GF-D8 (cell line): ENCODE results near the gene ARHGDIG.
"Not testable (repeated sequence)": the region's sequence is repeated elsewhere in the genome, so short reads cannot be mapped to it uniquely, and the experiment has no call there.

Experiments
- DNase-seq: peaks from one replicate; lab custom pipeline; 2025; lab: John Stamatoyannopoulos, UW

Gene ARHGDIG

DNA sequence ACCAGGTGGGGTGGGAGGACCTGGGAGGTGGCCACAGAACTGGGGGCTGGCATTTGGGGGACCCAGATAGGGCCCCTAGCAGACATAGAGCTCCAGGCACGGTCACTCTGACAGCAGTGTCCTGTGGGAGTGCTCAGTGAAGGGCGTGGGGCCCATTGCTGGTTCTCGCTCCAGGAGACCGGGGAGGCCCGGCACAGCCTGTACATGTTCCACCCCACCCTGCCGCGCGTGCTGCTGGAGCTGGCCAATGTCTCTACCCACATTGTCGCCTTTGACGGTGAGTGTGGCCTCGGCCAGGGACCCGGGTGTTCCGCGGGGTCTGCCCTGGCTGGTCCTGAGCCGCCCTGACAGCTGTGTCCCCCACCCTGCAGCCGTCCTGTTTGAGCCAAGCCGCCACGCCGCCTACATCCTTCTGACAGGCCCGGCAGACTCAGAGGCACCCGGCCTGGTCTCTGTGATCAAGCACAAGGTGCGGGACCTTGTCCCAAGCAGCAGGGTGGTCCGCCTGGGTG is 15.9 kb upstream of the ARHGDIG start:
- no peak for DNase-seq

GRCh38 chr16:265002-265529 is 15.3 kb upstream of the ARHGDIG start:
- no peak for DNase-seq

GRCh38 chr16:265711-266110 is 14.7 kb upstream of the ARHGDIG start:
- no peak for DNase-seq

- no peak for DNase-seq
These were observed 13.9 kb upstream of the ARHGDIG start for GRCh38 chr16:266258-267164.

DNA sequence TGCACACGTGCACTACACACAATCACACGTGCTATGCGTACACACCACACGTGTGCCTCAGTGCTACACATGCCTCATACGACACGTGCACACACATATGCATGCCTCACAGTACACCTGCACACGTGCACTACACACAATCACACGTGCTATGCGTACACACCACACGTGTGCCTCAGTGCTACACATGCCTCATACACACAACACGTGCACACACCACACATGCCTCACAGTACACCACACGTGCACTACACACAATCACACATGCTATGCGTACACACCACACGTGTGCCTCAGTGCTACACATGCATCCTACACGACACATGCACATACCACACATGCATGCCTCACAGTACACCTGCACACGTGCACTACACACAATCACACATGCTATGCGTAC is 12.8 kb upstream of the ARHGDIG start:
- DNase-seq: not testable (repeated sequence)

DNA sequence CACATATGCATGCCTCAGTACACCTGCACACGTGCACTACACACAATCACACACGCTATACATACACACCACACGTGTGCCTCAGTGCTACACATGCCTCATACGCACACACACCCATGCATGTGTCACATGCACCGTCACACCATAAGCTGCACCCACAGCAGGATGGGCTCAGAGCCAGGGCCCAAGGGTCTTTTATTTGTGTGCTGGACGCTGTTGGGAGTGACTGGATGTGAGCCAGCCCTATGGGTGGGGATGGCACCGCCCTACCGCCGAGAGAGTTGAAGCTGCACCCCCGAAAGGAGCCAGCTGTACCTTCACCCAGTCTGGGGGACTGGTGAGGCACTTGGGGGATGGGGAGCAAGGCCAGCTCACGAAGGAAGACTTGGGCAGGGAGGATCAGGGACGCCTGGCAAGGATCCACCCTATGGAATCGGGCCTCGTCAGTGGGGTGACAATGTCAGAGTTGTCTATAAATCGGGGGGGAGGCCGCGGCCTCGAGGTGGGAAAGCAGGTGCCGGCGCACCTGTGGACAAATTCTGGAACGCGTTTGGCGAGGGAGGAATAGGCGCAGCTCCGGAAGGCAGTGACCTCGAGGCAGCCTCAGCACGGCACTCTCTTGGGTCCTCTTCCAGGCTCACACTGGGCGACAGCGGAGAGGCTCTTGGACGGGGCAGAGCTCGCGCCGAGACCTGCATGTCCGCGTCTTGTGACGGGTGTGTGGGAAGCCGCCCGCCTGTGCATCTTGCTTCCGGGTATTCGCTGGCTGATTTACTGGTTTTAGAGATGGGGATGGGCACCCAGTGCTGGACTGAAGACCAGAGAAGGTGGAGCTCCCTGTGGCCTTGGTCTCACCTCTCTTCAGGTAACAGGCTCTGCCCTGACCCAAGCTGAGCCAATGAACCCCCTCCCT is 12.0 kb upstream of the ARHGDIG start:
- DNase-seq: no peak

DNA sequence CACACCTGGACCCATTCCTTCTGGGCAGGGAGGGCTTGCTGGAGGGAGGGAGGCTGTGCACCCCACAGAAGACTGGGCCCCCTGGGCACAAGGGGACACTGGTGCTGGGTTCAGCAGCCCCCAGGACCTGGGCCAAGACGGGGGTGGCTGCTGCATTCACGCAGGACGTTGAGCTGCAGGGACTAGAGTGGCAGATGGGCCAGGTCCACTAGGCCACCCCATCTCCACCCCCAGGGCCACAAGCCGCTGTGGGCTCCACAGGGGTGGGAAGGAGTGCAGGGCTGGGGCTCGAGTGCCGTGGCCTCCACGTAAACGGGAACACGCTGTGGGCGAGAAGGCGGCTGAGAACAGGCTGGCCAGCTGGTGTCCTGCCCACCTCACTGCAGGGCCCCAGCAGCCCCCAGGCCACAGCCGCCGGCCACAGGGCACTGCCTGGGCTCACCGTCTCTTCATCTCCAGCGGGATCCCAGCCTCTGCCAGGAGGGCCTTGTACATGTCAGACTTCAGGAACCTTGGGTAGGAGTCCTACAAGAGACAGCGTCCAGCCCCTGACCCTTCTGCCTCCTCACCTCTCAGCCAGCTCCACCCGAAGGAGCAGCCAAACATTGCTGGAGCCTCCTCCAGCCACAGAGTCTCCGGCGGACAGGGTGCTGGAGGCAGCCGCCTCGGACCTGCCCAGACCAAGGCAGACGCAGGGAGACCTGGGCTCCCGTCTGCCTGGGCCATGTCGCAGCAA is 11.2 kb upstream of the ARHGDIG start:
- no peak for DNase-seq

GRCh38 chr16:270381-271255 is 9.8 kb upstream of the ARHGDIG start:
- no peak for DNase-seq

GRCh38 chr16:272633-273546 is 7.5 kb upstream of the ARHGDIG start:
- no peak for DNase-seq

DNA sequence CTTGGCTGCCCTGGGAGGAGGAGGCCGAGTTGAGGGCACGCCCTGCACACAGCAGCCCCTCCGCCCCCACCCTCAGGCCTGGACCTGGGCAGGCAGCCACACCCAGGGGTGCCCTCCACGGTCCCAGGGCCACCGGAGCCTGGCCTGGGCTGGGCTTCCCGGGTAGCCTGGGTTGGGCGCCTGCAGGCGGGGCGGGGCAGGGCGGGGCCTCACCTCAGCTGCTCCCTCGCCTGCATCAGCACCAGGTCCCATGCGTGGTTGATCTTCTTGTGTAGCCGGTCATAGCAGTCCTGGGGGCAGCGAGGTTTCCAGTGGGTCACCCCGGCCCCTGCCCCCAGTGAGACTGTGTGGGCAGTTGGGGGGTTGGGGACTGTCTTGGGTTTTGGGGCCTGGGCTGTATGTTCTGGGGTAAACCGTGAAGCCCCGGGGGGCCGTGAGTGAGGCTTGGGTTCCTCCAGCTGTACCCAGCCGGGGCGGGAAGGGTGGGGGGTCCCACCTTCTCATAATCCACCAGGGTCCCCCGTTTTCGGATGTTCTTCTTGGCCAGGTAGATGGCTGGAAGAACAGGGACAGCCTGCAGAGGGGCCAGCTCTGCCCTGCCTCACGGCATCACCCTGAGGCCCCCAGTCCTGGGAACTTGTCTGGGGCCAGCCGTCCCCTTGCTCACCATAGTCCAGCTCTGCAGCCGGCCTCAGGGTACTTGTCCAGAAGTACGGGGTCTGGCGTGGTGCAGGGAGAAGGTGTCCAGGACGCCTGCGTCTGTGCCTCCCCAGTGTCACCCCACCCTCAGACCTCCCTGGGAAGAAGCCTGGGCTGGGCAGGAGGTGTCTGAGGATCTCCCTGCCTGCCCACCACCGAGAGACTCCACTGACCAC is 6.6 kb upstream of the ARHGDIG start:
- DNase-seq: no peak

DNA sequence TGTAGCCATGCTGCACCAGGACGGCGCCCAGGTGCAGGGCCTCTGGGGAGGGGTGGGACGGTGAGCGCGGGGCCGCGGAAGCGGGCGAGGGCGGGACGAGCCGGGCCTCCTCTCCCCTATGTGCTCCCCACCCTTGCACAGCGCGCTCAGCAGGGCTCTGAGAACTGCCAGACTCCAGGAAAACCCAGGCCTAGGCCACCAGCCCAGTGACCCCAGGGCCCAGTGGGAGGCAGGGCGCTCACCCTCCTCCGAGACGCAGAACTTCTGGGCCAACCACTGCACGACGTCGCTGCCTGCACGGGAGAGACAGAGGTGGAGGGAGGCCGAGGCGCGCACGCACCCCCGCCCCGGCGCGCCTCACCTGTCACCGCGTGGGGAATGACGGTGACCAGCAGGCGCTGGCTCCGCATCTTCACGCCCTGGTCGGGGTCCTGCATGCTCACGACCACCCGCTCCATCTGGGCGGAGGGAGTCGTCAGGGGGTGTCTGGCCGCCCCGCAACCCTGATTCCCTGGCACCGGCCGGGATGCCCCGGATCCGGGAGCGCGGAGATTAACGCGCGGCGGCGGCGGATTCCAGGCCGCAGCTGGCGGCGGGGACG is 5.2 kb upstream of the ARHGDIG start:
- no peak for DNase-seq

DNA sequence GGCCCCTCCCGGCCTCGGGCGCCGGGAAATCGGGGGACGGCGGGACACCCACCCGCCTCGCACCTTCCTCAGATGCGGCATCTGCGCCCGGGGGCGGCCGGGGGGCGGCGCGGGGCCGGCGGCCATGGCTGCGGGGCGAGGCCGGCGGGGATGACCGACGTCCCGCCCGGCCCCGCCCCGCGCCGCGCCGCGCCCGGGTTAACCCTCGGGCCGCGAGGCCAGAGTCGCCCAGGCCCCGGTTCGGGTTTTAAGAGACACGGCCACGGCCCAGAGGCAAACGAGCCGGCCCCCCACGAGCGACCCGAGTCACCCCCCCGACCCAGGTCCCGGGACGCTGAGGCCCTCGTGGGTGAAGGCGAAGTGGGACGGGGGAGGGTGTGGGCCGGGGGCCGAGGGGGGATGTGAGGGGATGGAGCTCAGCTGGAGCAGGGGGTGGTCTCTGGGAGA is 4.6 kb upstream of the ARHGDIG start, which contains the start of gene RGS11:
Gene RGS11 (minus strand): TSS at position 159 of the 447 bp plus-strand sequence. CDS start 33 bp downstream, at position 126.
- no peak for DNase-seq

- no peak for DNase-seq
These were observed 3.8 kb upstream of the ARHGDIG start for GRCh38 chr16:276426-277077.

DNA sequence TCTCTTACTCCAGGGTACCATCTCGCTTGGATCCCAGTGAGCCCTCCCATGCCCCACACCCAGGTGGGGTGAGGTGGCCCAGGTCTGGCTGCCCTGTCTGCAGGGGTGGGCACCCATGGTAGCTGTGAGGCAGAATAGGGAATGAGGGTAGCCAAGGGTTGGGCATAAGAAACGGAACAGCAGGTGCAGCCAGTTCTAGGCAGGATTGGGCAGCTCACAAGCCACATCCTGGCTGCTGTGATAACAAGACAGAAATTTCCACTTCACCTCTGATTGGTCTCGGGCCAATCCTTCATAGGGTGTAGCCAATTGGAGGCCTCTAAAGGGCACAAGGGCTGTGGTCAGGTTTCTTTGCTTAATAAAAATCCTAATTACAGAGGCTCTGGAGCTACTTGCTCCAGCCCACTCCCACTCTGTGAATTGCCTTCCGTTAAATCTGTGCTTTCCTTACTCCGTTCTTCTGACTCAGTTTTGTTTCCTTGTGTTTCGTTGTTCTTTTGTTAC is 1.5 kb upstream of the ARHGDIG start:
- peak; percentile 65 for DNase-seq

DNA sequence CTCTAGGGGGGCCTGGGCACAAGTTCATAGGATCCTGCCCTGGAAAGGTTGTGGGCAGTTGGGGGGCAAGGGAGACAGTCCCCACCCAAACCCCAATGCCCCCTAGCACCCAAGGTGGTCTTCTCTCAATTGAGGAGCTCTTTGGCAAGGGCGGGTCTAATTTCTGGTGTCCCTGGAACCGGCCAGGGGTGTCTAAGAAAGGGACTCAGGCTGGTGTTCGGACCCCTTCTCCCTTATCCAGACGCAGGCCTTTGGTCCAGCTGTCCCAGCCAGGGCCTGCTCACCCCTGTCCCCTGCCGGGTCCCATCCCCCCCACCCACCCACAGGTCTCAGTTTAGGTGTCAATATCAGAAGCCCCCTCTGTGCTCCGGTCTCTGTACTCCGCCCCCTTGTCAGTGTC is 860 bp upstream of the ARHGDIG start:
- no peak for DNase-seq

DNA sequence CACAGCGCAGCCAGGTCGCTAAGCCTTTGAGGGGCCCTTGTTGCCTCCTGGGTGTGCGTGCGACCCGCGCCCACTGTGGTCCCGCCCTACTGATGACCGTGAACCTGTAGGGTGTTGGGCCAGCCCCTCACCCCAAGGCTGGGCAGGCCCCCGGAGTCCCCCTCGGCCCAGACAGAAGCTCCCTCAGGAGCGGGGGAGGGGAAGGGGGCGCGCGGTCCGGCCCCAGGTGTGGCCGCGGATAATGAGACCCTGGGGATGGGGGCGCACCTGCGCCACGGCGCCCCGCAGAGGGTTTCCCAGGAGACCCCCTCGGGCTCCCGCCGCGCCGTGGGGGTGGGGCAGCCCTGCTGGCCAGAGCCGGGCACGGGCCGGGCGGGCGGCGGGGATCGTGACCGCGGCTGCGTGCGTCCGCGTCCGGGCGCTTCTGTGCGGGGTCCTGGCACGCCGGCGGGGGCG is 358 bp upstream of the ARHGDIG start:
- DNase-seq: no peak

DNA sequence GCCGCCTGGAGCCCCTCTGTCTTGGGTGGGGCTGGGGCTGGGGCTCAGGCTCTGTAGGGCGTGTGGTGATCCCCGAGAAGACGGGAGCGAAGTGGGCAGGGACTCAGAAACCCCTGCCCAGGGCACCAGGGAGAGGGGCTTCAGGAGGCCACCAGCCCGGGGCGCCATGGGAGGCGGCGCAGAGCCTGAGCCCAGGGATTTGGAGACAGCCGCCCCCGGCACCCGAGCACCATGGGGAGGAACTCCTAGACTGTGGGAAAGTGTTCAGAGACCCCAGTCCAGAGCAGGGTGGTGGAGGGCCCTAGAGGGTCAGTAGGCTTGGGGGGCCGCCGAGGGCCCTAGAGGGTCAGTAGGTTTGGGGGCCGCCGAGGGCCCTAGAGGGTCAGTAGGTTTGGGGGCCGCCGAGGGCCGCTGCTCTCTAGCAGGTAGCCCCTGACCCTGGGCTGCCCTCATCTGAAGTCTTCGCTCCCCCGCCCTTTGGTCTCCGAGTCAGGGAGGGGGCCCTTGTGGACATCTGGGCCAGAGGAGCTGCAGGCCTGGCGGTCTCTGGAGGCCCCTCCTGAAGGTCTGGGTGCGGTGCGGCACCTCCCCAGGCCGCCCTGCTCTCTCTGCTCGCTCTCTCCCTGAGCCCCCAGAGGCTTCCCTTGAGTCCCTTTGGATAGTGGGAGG is 734 bp downstream of the ARHGDIG start:
- DNase-seq: no peak
